GM06990 (cell line): Measurements from ENCODE around the gene MRPL2.

ENCODE experiments used
- DNase-seq: peaks from one replicate; pipeline ENCODE4 v3.0.0-alpha.2; 2011; ENCODE audit not compliant: insufficient read length; ENCODE audit errors: extremely low read depth
- H3K27me3 ChIP-seq: replicated peaks from 2 replicates; pipeline ENCODE4 v1.6.0; 2011; ENCODE audit warnings: low read length; ENCODE audit not compliant: control insufficient read depth, insufficient read depth
- H3K36me3 ChIP-seq: 2 replicates; pipeline ENCODE4 v1.5.1; 2011; ENCODE audit warnings: low read length; ENCODE audit not compliant: control insufficient read depth, insufficient read depth
- H3K4me3 ChIP-seq: replicated peaks from 2 replicates; pipeline ENCODE4 v1.5.1; 2011; ENCODE audit warnings: low read depth, mild to moderate bottlenecking, control low read depth, low read length
- CTCF ChIP-seq: IDR thresholded peaks from 2 replicates; pipeline ENCODE4 v1.5.1; 2011; ENCODE audit warnings: low read length, control low read depth, mild to moderate bottlenecking, inconsistent platforms; ENCODE audit not compliant: insufficient read depth, poor library complexity, severe bottlenecking

MRPL2 gene

DNA sequence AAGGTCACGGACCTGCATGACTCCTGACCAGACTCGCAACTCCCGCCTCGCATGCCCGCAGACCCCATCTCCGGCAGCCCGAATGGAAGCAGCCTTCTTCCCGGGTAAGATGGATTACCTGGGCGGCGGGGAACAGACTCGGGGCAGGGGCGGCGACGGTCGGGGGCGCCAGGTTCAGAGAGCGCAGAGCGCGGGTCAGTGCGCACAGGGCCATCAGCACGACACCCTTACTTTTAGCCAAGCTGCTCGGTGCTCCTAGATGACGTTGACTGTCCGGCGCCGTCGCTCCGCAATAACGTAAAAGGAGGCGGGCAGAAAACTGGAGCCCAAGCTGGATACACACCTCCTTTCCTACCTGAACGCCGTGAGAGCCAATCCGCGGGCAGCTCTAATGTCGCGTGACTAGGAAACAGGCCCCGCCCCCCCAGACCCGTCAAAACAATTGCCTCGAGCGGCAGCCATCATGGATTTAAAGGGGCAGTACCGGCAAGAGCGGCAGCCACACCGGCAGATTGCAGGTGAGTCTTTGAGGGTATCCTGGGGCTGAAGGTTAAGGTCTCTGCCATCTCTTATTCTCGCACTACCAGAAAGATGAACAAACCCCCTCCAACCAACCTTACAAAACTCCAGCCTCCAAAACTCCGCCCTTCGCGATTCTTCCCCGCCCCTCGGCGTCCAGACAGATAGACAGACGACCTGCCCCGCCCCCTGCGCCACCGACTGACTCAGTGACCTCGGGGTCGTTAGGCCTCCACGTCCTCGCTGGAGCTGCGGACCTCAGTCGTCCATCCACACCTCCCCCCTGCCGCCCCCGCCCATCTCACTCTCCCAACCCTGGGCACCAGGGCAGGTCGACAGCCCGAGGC lies at the start of gene MRPL2, which contains the start of gene KLC4:
Gene MRPL2 (minus strand): TSS at position 267 of the 866 bp plus-strand sequence. CDS start 53 bp downstream, at position 214.
Gene KLC4 (plus strand): TSS at position 464 of the 866 bp plus-strand sequence. CDS start 1,705 bp downstream, outside the sequence.
- DNase-seq = peak; percentile 94
- H3K27me3 ChIP-seq = no peaks in the 10 kb centered on the region
- H3K36me3 ChIP-seq = peaks cover 10% of the 10 kb centered on the region
- H3K4me3 ChIP-seq = peak within 1 kb of the TSS; percentile 75
- no peak for TF ChIP-seq CTCF

DNA sequence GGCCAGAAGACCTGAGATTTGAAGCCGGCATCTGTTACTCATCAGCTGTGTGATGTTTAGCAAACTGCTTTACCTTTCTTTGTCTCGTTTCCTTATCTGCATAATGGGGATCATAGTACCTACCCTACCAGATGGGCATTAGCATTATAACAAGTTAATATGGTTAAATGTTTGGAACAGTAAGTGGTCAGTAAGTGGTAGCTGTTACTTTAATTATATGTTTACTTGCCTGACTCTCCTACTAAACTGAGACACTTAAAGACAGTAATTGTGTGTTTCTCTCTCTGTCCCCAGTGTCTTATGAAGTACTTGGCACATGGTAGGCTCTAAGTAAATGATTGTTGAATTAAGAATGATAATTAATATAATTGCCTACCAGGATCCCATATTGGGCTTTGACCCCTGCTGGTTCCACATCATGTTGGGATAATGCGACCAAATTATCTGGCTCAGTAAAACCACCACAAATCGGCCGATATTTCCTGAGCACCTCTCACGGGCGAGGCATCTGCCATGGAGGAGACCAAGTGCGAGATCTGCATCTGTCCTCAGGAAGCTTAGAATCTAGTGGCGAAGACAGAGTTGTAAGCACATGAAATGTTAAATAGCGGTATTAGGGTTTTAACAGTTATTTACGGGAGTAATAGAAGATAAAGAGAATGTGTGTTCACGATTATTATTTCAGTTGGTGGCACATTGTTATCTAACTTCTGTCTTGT lies 48.3 kb upstream of the MRPL2 start:
- H3K4me3 ChIP-seq = no peak overlapping the region
- DNase-seq = no peak
- no peak for TF ChIP-seq CTCF
- H3K27me3 ChIP-seq = peaks cover 1% of the 10 kb centered on the region; the same call in 1 of the 2 replicates
- no peaks in the 10 kb centered on the region for H3K36me3 ChIP-seq

DNA sequence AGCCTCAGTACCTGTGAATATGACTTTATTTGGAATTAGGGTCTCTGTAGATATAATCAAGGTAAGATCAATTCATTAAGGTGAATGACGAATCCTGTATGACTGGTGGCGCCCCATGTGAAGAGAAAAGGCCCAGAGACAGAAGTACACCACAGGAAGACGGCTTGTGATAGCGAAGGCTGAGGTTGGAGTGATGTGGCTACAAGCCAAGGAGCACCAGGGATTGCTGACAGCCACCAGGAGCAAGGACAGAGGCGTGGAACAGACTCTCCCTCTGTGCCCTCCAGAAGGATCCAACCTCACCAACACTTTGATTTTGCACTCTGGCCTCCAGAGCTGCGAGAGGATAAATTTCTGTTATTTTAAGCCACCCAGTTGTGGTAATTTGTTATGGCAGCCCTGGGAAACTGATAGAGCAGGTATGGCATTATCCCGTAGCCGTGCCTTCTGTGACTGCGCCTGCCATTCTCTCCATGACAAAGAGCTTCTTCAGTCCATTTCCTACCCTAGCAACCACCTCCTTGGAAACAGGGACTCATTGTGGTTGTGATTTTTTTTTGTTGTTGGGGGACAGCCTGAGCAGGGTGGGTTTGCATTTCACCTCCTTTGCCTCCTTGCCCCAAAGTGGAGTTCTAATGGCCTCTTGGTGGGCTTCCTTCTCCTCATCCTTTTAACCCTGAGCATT lies 46.4 kb upstream of the MRPL2 start:
- Histone ChIP-seq H3K27me3 (peaks cover 1% of the 10 kb centered on the region; the same call in 1 of the 2 replicates), H3K4me3 (no peak overlapping the region), H3K36me3 (no peaks in the 10 kb centered on the region)
- TF ChIP-seq CTCF = no peak
- no peak for DNase-seq

DNA sequence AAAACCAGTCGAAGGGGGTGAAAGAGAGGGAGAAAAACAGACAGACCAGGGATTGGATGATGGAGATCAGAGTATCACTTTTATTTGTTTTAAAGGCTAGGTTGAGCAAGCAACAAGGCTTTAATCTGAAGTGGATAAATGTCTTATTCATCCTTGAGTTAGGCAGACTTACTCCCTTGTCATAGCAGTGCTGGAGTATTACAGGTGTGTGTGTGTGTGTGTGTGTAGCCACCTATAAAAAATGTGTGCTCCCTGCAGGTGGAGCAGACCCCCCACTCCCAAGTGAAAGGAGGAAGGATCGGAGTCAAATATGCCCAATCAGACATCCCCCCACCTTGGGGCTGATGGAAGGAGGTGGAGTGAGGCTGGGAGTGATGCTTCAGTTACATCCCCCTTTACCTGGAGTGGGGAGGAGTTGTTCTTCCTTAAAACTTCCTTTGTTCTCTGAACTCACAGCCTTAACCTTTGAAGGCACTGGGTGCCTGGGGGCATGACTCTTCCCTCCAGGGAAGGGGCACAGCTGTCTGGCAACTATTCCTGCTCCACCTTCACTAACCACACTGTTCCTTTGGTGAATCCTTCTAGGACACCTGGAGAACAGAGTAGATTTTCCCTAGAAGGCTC lies 44.1 kb upstream of the MRPL2 start:
- H3K4me3 ChIP-seq = no peak overlapping the region
- TF ChIP-seq CTCF = no peak
- DNase-seq = no peak
- peaks cover 1% of the 10 kb centered on the region; the same call in 1 of the 2 replicates for H3K27me3 ChIP-seq
- no peaks in the 10 kb centered on the region for H3K36me3 ChIP-seq

- TF ChIP-seq CTCF = no peak
- DNase-seq = no peak
- H3K4me3 ChIP-seq = no peak overlapping the region
- H3K36me3 ChIP-seq = no peaks in the 10 kb centered on the region
- H3K27me3 ChIP-seq = peaks cover 1% of the 10 kb centered on the region; the same call in 1 of the 2 replicates
Observed at GRCh38 chr6:43101497-43101896, 42.3 kb upstream of the MRPL2 start.
